ENCODE measurements around the gene AURKAIP1. TPM values are rescaled to one million over a fixed set of nuclear protein-coding genes. Genes with fewer than 3 reads are reported as not detected.

The AURKAIP1 gene
- total RNA-seq, 1 donor from 2014 or later = 258 TPM

- no peak for DNase-seq (ENCODE audit: low read depth)
- peak overlapping the region; percentile 84 for H3K4me3 ChIP-seq (ENCODE audit: low read depth, low read length)
- TF ChIP-seq CTCF (conservative IDR thresholded peaks at IDR 0.05; ENCODE audit: low read depth, low read length) = no peak
Measured at GRCh38 chr1:1347026-1347595, 27.9 kb downstream of the AURKAIP1 start.

- TF ChIP-seq CTCF (conservative IDR thresholded peaks at IDR 0.05; ENCODE audit: low read depth, low read length) = no peak
- H3K4me3 ChIP-seq (ENCODE audit: low read depth, low read length) = peak overlapping the region; percentile 84
- no peak for DNase-seq (ENCODE audit: low read depth)
Measured at GRCh38 chr1:1346501-1346890, 28.5 kb downstream of the AURKAIP1 start.

- DNase-seq (ENCODE audit: low read depth) = no peak
- peak overlapping the region; percentile 84 for H3K4me3 ChIP-seq (ENCODE audit: low read depth, low read length)
- TF ChIP-seq CTCF (conservative IDR thresholded peaks at IDR 0.05; ENCODE audit: low read depth, low read length) = no peak
Measured at GRCh38 chr1:1345860-1346500, 29.0 kb downstream of the AURKAIP1 start.

- H3K4me3 ChIP-seq (ENCODE audit: low read depth, low read length) = peak overlapping the region; percentile 26
- DNase-seq (ENCODE audit: low read depth) = no peak
- no peak for TF ChIP-seq CTCF (conservative IDR thresholded peaks at IDR 0.05; ENCODE audit: low read depth, low read length)
Measured at GRCh38 chr1:1345384-1345783, 29.6 kb downstream of the AURKAIP1 start.

- H3K4me3 ChIP-seq (ENCODE audit: low read depth, low read length) = peak overlapping the region; percentile 26
- peak; percentile 35 for DNase-seq (ENCODE audit: low read depth)
- TF ChIP-seq CTCF (conservative IDR thresholded peaks at IDR 0.05; ENCODE audit: low read depth, low read length) = peak; percentile 51
Measured at GRCh38 chr1:1344655-1345361, 30.2 kb downstream of the AURKAIP1 start.

- no peak for TF ChIP-seq CTCF (conservative IDR thresholded peaks at IDR 0.05; ENCODE audit: low read depth, low read length)
- no peak overlapping the region for H3K4me3 ChIP-seq (ENCODE audit: low read depth, low read length)
- DNase-seq (ENCODE audit: low read depth) = no peak
Measured at GRCh38 chr1:1343811-1344421, 31.1 kb downstream of the AURKAIP1 start.

All from epithelial cell of proximal tubule (primary cell).